Astrocyte of the cerebellum (primary cell): ENCODE data around the gene CERS4.

Experiments
- DNase-seq: peaks from one replicate; pipeline ENCODE4 v3.0.0-alpha.2; 2011; ENCODE audit warnings: low read depth
- H3K4me3 ChIP-seq: 2 replicates; pipeline ENCODE4 v1.5.1; 2011; ENCODE audit warnings: mild to moderate bottlenecking, low read depth, low read length, moderate library complexity
- in situ Hi-C: cut with HindIII; loops from 2 replicates; pipeline ENCODE4 v1.10.0; 2017; ENCODE audit warnings: low sequenced_read_pairs
- TF ChIP-seq, protein P1 (sequence below): IDR thresholded peaks from 2 replicates; pipeline ENCODE4 v1.5.1; 2012; ENCODE audit warnings: low read length, low read depth, moderate library complexity, mild to moderate bottlenecking; ENCODE audit errors: missing control alignments

CERS4 gene

GRCh38 chr19:8208922-8209461, at the start of gene CERS4:
Gene CERS4 (plus strand): TSS chr19:8209370. CDS start chr19:8251077, 41,707 bp downstream.
- H3K4me3 ChIP-seq: peak within 1 kb of the TSS; percentile 58
- in situ Hi-C loops: no loop called here
- TF ChIP-seq, protein P1, sequence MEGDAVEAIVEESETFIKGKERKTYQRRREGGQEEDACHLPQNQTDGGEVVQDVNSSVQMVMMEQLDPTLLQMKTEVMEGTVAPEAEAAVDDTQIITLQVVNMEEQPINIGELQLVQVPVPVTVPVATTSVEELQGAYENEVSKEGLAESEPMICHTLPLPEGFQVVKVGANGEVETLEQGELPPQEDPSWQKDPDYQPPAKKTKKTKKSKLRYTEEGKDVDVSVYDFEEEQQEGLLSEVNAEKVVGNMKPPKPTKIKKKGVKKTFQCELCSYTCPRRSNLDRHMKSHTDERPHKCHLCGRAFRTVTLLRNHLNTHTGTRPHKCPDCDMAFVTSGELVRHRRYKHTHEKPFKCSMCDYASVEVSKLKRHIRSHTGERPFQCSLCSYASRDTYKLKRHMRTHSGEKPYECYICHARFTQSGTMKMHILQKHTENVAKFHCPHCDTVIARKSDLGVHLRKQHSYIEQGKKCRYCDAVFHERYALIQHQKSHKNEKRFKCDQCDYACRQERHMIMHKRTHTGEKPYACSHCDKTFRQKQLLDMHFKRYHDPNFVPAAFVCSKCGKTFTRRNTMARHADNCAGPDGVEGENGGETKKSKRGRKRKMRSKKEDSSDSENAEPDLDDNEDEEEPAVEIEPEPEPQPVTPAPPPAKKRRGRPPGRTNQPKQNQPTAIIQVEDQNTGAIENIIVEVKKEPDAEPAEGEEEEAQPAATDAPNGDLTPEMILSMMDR: no peak
- no peak for DNase-seq

DNA sequence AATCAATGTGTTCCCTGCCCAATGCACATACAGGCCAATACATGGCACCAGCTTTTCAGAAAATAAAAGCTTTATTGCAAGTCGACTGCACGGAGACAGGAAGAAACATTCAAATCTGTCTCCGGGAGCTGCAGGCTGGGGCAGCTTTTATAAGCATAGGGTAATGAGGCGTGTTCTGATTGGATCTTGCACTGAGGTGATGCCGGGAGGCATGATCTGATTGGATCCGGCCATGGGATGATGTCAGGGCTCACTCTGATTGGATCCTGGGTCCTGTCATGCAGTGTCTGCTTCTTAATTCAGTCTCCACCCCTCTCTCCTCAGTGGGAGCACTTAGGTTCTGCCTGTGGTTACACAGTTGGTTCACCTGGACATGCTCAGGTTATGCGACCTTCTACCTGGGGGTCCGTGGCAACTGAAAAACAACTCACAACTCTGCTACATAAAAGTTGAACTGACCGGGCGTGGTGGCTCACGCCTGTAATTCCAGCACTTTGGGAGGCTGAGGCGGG, 48.0 kb upstream of the CERS4 start:
- DNase-seq: no peak
- TF ChIP-seq, protein P1: no peak
- in situ Hi-C loops: no loop called here
- no peak overlapping the region for H3K4me3 ChIP-seq

- no peak for DNase-seq
- H3K4me3 ChIP-seq: no peak overlapping the region
- TF ChIP-seq, protein P1: no peak
- in situ Hi-C loops: no loop called here
Observed at GRCh38 chr19:8163759-8164158, 45.4 kb upstream of the CERS4 start.

DNA sequence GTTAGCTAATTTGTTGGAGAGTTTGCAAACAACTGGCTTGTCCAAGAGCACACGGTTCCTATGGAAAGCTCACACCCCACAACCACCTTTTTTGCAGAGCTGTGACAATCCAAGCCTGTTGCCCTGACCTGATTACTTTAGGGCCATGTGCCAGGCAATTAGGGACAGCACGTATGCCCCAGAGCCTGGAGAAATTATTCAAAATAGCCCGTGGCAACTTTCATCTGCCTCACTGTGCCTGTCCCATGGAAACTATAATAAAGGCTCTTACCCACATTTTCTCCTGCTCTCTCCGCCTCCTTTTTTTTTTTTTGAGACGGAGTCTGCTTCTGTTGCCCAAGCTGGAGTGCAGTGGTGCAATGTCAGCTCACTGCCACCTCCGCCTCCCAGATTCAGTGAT, 41.2 kb upstream of the CERS4 start:
- no peak for DNase-seq
- no peak overlapping the region for H3K4me3 ChIP-seq
- TF ChIP-seq, protein P1: no peak
- in situ Hi-C loops: no loop called here

DNA sequence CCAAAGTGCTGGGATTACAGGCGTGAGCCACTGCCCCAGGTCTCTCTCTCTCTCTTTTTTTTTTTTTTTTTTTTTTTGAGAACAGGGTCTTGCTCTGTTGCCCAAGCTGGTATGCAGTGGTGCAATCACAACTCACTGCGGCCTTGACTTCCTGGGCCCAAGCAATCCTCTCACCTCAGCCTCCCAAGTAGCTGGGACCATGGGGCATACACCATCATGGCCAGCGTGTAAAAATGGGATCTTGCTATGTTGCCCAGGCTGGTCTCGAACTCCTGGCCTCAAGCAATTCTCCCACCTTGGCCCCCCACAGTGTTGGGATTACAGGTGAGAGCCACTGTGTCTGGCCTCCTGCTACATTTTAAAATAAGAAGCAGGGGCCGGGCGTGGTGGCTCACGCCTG, 40.6 kb upstream of the CERS4 start:
- in situ Hi-C loops: no loop called here
- H3K4me3 ChIP-seq: no peak overlapping the region
- DNase-seq: no peak
- TF ChIP-seq, protein P1: no peak

- no peak overlapping the region for H3K4me3 ChIP-seq
- in situ Hi-C loops: no loop called here
- TF ChIP-seq, protein P1: no peak
- DNase-seq: peak; percentile 19
Observed at GRCh38 chr19:8174706-8175105, 34.5 kb upstream of the CERS4 start.
